Stimulated activated CD4-positive, alpha-beta T cell treated with anti-CD3 and anti-CD28 coated beads, Interleukin-12 subunit alpha, Interleukin-12 subunit beta, amount 100 ng/mL, for 48 hours (primary cell): ENCODE results near the gene ZIC2.

ENCODE experiments used
- DNase-seq, 3 donors: peaks; one replicate each; pipeline ENCODE4 v3.0.0-alpha.2; 2020; ENCODE audit warnings: low read depth in 2 of 3, low spot score in 1 of 3

The ZIC2 gene

GRCh38 chr13:99974296-99974938 is 7.2 kb upstream of the ZIC2 start:
- DNase-seq: no peak

GRCh38 chr13:99974939-99975561 is 6.5 kb upstream of the ZIC2 start:
- no peak for DNase-seq

GRCh38 chr13:99975626-99976025 is 6.0 kb upstream of the ZIC2 start:
- DNase-seq: no peak

GRCh38 chr13:99976575-99976974 is 5.0 kb upstream of the ZIC2 start:
- no peak for DNase-seq

- no peak for DNase-seq
These were observed 4.2 kb upstream of the ZIC2 start for GRCh38 chr13:99977334-99977911.

GRCh38 chr13:99977912-99978798 is 3.4 kb upstream of the ZIC2 start:
- no peak for DNase-seq

GRCh38 chr13:99978799-99979452 is 2.7 kb upstream of the ZIC2 start:
- no peak for DNase-seq

GRCh38 chr13:99979453-99980200 is 2.0 kb upstream of the ZIC2 start:
- DNase-seq: no peak

- peak in 2 of 3 donors; percentile 47 to 48 for DNase-seq
These were observed 1.3 kb upstream of the ZIC2 start for GRCh38 chr13:99980201-99980823.

- DNase-seq: no peak
These were observed 505 bp upstream of the ZIC2 start for GRCh38 chr13:99980824-99981734.

GRCh38 chr13:99982036-99982730 is 599 bp downstream of the ZIC2 start:
- DNase-seq: no peak

GRCh38 chr13:99982731-99983498 is 1.3 kb downstream of the ZIC2 start:
- DNase-seq: no peak

- DNase-seq: no peak
These were observed 2.2 kb downstream of the ZIC2 start for GRCh38 chr13:99983499-99984401.

- DNase-seq: no peak
These were observed 3.1 kb downstream of the ZIC2 start for GRCh38 chr13:99984461-99985240.

- DNase-seq: no peak
These were observed 3.8 kb downstream of the ZIC2 start for GRCh38 chr13:99985241-99985874.
